ENCODE results near the gene CCL25.

DNA sequence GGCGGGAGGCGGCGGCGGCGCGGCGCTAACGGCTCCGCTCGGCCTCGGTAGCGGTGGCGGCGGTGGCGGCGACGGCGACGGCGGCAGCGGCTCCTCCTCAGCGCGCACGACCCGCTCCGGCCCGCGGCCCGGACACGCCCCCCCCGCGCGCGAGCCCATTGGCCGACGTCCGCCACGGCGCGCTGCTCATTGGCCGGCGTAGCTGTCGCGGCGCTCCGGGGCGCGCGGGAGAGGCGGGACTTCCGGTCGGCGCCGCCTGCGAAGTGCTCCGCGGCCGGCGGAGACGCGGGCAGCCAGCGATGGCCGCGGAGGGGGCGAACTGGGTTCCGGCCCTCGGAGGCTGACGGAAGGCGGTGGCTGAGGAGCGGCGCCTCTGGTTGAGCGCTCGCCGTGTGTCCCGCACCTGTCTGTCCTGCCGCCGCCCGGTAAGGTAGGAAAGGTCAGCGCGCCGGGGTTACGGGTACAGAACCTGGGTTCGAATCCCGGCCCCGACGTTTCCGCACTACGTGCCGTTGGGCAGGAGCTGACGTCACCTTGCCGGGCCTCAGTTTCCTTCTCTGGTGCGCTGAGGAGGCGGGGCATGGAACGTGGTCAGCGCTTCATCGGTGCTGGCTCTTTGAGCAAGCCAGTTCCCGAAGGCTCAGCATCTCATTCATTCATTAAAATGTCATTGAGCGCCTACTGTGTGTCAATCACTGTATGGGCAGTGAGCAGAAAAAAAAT lies 46.9 kb upstream of the CCL25 start, which contains the start of gene ELAVL1:
- TF ChIP-seq, protein P1, sequence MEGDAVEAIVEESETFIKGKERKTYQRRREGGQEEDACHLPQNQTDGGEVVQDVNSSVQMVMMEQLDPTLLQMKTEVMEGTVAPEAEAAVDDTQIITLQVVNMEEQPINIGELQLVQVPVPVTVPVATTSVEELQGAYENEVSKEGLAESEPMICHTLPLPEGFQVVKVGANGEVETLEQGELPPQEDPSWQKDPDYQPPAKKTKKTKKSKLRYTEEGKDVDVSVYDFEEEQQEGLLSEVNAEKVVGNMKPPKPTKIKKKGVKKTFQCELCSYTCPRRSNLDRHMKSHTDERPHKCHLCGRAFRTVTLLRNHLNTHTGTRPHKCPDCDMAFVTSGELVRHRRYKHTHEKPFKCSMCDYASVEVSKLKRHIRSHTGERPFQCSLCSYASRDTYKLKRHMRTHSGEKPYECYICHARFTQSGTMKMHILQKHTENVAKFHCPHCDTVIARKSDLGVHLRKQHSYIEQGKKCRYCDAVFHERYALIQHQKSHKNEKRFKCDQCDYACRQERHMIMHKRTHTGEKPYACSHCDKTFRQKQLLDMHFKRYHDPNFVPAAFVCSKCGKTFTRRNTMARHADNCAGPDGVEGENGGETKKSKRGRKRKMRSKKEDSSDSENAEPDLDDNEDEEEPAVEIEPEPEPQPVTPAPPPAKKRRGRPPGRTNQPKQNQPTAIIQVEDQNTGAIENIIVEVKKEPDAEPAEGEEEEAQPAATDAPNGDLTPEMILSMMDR (IDR thresholded peaks at IDR 0.05), result no peak
- TF ChIP-seq EP300 (IDR thresholded peaks at IDR 0.05) (no peak), POLR2A (IDR thresholded peaks at IDR 0.05) (no peak), POLR2AphosphoS5 (IDR thresholded peaks at IDR 0.05) (peak in 2 of 3 donors; percentile 51 to 72)

Measured in stomach (tissue), 4 donors.